Measurements from ENCODE around the gene SECISBP2.
"Not testable (repeated sequence)": the region's sequence is repeated elsewhere in the genome, so short reads cannot be mapped to it uniquely, and the experiment has no call there.

SECISBP2 gene

DNA sequence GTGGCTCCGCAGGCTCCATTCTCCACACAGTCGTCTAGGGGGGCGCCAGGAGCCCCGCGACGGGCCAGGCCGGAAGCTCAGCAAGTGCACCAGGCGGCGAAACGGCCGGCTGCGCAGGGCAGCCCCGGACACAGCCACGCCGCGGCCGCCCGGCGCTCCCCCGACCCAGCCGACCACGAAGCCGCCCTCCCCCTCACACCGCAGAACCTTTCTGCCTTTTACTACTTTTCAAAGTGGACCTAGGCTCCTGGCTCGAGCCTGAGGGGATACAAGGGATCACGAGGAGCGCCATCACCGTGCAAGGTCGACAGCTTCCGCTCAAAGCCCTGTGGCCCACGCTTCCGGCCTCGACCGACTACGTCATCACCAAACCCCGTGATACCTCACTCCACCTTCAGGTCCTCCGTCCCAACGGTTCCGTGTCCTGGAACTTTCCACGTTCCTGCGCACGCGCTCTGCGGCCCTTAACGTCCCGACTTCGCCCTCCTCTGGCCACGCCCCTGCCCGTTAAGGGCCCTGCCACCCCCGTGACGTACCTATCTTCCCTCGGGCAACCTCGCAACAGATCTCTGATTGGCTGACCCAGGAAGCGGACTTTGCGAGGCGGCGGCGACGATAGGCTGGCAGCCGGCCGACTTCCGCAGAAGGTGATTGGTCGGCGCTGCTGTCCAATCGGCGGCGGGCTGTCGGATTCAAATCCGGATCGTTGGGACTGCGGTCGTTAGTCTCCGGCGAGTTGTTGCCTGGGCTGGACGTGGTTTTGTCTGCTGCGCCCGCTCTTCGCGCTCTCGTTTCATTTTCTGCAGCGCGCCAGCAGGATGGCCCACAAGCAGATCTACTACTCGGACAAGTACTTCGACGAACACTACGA lies 7.6 kb upstream of the SECISBP2 start, which contains the start of gene CKS2:
TSS of gene CKS2 (plus strand) at position 721 of the 871 bp plus-strand sequence. CDS start at position 819, 98 bp downstream.
- peak; percentile 100 for DNase-seq (ENCODE audit: low spot score)

GRCh38 chr9:89311346-89312221 lies 6.7 kb upstream of the SECISBP2 start:
- peak; percentile 57 for DNase-seq (ENCODE audit: low spot score)

GRCh38 chr9:89312222-89312571 lies 6.1 kb upstream of the SECISBP2 start:
- DNase-seq (ENCODE audit: low spot score) = peak; percentile 70

GRCh38 chr9:89313842-89314241 lies 4.5 kb upstream of the SECISBP2 start:
- peak; percentile 53 for DNase-seq (ENCODE audit: low spot score)

GRCh38 chr9:89314955-89315354 lies 3.3 kb upstream of the SECISBP2 start:
- DNase-seq (ENCODE audit: low spot score) = peak; percentile 21

DNA sequence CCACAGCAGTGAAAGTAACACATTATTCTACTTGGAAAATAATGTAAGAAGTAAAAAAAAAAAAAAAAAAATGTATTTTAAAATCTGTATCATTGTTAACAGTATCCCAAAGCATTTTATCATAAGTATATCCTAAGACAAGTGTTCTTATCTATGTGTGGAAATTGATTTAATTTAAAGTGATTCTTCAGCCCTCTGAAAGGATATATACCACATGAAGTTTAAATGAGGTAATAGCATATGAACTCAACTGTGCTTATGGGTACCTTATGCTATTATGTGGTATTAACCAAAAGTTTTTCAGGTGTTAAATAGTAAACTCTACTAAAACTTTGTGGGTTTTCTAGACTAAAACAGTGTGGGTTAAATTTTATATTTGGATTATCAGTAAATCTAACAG lies 2.8 kb upstream of the SECISBP2 start:
- DNase-seq (ENCODE audit: low spot score) = no peak

DNA sequence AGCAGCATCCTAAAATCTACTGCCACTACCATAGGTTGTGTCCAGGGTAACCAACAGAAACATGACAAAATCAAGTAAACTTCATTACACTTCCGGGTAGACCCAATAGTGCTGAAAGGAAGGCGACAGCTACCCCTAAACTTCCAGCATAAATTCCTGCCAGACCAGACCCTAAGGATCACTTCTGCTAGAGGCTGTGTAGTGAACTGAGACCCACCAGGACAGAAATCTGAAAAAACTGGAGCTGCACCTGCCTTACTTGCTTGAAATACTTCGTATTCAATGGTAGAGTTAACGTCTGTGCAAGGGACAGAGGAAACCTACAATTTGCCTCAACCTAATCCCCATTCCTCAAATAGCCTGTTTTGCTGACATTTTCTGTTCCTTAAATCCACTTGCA lies 1.0 kb upstream of the SECISBP2 start:
- DNase-seq (ENCODE audit: low spot score) = peak; percentile 68

DNA sequence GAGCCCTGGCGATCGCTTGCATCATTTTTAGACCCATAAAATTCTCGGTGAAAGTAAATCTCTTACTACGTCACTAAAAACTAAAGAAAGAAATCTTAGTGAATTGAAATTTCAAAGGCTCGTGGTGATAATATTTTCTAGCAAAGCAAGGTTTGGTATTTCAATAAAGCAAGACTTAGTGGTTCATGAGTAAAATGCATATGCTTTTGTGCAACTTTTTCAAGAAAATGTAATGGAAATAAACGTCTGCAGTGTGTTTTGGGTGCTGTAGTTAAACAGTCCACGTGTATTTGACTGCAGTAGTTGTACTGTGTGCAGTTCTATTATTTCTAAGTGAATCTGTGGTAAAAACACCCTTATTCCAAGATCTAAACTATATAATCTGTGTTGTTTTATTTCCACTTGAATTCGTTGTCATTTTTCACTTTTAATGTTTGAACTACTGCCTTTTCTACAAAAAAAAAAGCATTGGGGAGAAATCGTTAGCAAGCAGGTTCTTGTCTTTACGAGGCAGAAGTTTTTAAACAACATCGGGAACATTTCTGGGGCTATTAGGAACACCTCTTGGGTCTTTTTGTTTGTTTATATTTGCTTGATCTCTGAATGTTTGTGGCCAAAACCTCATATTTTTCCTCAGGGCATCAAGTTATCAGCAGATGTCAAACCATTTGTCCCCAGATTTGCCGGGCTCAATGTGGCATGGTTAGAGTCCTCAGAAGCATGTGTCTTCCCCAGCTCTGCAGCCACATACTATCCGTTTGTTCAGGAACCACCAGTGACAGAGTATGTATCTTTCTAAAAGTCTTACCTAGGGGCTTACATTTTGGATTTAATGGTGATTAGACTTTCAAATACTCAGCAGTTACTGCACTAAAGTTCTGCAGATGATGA lies 960 bp downstream of the SECISBP2 start:
- peak; percentile 58 for DNase-seq (ENCODE audit: low spot score)

GRCh38 chr9:89323390-89323789 lies 5.1 kb downstream of the SECISBP2 start:
- DNase-seq (ENCODE audit: low spot score) = no peak

- DNase-seq (ENCODE audit: low spot score) = no peak
Measured at GRCh38 chr9:89325733-89326132, 7.4 kb downstream of the SECISBP2 start.

- no peak for DNase-seq (ENCODE audit: low spot score)
Measured at GRCh38 chr9:89328064-89328463, 9.8 kb downstream of the SECISBP2 start.

- DNase-seq (ENCODE audit: low spot score) = no peak
Measured at GRCh38 chr9:89329917-89330316, 11.6 kb downstream of the SECISBP2 start.

GRCh38 chr9:89330513-89330912 lies 12.2 kb downstream of the SECISBP2 start:
- DNase-seq (ENCODE audit: low spot score) = no peak

GRCh38 chr9:89339807-89340206 lies 21.5 kb downstream of the SECISBP2 start:
- DNase-seq (ENCODE audit: low spot score) = no peak

DNA sequence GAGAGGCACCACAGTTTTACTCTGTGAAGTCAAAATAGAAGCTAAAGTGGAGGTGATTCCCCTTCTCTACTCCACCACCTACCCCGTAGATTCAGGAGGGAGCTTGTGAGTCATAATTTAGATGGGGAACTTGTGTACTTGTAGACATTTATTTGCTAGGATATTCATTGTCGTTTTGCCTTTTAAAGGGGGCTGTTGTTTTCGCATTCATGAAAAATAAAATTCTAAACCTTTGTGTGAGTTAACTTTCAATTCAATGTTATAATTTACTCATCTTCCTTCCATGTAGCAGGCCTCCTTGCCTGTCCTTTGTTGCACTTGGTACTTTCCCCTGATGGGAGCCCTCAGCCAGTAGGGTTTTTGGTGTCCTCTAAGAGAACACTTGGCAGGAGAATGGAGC lies 22.0 kb downstream of the SECISBP2 start:
- DNase-seq (ENCODE audit: low spot score) = no peak

DNA sequence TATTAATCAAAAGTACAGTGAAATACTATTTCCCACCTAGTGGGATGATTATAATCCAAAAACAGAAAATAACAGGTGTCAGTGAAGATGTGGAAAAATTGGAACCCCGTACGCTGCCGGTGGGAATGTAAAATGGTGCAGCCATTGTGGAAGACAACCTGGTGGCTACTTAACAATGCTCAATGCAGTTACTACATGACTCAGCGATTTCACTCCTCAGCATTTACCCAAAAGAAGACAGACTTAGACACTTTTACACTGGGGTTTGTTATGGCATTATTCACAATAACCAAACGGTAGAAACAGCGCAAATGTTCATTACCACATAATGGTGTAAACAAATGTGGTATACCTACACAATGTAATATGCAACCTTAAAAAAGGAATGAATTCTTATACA lies 23.9 kb downstream of the SECISBP2 start:
- DNase-seq (ENCODE audit: low spot score) = no peak

DNA sequence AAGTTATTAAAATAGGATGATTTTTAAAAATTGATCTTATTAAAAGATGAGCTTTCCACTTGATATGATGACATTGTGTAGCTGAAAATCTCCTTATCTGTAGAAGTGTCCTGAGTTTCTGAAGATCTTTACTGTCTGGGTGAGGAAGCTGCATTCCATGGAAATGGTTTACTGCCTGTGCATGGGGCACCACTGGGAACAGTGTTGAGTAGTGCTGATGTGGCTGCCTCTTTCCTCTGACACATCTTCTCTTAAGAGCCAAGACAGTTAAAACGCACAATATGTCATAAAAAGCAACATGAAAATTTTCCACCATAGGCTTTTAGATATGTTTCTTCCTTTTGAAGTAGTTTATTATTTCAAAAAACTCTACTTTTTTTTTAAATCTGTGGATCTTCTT lies 24.6 kb downstream of the SECISBP2 start:
- DNase-seq (ENCODE audit: low spot score) = no peak

GRCh38 chr9:89343812-89344211 lies 25.5 kb downstream of the SECISBP2 start:
- not testable (repeated sequence) for DNase-seq (ENCODE audit: low spot score)

DNA sequence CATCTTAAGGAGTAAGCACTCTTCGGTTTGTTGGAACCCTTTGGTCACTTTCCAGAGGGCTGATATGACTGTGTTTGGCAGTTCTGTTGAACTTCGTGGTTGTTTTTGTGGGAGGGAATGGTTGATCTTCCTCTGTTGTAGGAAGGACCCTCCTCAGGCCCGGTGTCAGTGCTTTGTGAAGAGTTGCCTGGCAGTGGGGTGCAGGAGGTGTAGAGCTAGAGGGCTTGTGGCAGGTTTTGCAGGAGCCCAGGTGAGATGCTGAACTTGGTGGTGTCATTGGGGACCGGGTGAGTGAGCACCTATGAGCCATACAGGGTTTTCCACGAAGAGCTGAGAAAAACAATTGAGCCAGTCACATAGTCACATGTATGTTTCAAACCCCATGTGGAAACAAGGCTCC lies 27.2 kb downstream of the SECISBP2 start:
- no peak for DNase-seq (ENCODE audit: low spot score)

DNA sequence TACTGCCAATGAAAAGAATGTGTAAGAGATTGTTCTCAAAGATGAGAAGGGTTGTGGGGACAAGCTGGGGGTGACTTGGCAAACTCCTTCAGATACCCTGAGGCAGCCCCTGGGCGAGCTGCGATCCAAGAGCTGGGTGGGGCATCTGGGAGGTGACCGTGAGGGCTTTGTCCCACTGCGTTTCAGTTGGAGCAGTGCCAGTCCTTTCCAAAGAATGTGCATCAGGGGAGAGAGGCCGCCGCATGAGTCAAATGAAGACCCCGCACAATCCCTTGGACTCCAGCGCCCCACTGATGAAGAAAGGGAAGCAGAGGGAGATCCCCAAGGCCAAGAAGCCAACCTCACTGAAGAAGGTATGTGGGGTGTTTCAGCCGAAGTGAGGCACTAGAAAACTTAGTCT lies 28.4 kb downstream of the SECISBP2 start:
- no peak for DNase-seq (ENCODE audit: low spot score)

DNA sequence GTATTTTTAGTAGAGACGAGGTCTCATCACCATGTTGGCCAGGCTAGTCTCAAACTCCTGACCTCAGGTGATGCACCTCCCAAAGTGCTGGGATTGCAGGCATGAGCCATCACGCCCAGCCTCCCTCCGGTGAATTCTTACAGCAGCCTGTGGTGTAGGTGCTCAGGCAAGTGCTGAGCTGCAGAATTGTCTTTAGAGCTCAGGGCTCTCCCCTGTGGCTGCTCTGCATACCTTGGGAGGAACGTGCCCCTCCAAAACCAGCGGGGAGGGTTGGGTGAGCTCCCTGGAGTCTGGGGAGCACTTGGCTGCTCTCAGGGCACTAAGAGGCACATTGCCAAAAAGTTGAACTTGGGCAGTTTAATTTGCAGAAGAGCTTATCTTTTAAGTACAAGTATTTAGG lies 29.4 kb downstream of the SECISBP2 start:
- DNase-seq (ENCODE audit: low spot score) = no peak

DNA sequence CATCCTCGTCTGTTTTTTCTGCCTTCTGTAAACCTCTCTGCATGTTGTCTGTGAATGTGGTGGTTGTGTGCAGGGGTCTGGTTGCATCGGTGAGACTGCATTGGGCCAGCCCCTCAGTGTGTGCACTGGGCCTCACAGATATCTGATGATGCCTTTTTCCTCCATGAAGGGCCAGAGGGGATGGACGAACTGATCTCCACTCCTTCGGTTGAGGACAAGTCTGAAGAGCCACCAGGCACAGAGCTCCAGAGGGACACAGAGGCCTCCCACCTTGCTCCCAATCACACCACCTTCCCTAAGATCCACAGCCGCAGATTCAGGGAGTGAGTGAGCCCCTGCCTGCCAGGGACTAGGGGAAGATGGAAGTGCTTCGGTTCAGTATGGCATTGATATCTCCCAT lies 31.3 kb downstream of the SECISBP2 start:
- DNase-seq (ENCODE audit: low spot score) = no peak

Data from NAMALWA (cell line).